Activated T-cell treated with anti-CD3 and anti-CD28 coated beads, Interleukin-2, amount 50 U/mL, for 4 hours (primary cell): ENCODE data around the gene FGFRL1. TPM values are rescaled to one million over a fixed set of nuclear protein-coding genes. Genes with fewer than 3 reads are reported as not detected.

Experiments
- ATAC-seq, 2 donors: fragments of 200-7000 bp; cut with Tn5 transposase; one replicate each; pipeline ENCODE4 v1.10.0; 2021
- DNase-seq: peaks from one replicate; pipeline ENCODE4 v3.0.0-alpha.2; 2020
- H3K27me3 Mint-ChIP-seq: one replicate; pipeline ENCODE4 v1.8.0; 2021; ENCODE audit warnings: low read depth, mixed read lengths
- H3K36me3 Mint-ChIP-seq: one replicate; pipeline ENCODE4 v1.8.0; 2022; ENCODE audit warnings: mixed read lengths; ENCODE audit not compliant: insufficient read depth
- H3K4me1 Mint-ChIP-seq: one replicate; pipeline ENCODE4 v1.8.0; 2021; ENCODE audit warnings: low read depth, mixed read lengths
- H3K4me3 Mint-ChIP-seq: one replicate; pipeline ENCODE4 v1.8.0; 2021; ENCODE audit warnings: mild to moderate bottlenecking, moderate library complexity, mixed read lengths
- H3K9me3 Mint-ChIP-seq: one replicate; pipeline ENCODE4 v1.8.0; 2021; ENCODE audit warnings: mixed read lengths
- total RNA-seq, 3 donors: library from RNA; stranded (reverse); gene quantifications; one replicate each; pipeline ENCODE4 v1.2.1, GENCODE V29; 2021

FGFRL1 gene
- total RNA-seq, 3 donors from 2014 or later: 20.4 to 29.6 (median 20.6) TPM

- no peak for DNase-seq
- ATAC-seq: no peak
- no peaks in the 10 kb centered on the region for H3K27me3 Mint-ChIP-seq
- H3K36me3 Mint-ChIP-seq: peaks cover 2% of the 10 kb centered on the region
- peaks cover 5% of the 10 kb centered on the region for H3K4me1 Mint-ChIP-seq
- no peaks in the 10 kb centered on the region for H3K9me3 Mint-ChIP-seq
- H3K4me3 Mint-ChIP-seq: no peak overlapping the region
Observed at GRCh38 chr4:1027915-1028238, 16.5 kb downstream of the FGFRL1 start.

DNA sequence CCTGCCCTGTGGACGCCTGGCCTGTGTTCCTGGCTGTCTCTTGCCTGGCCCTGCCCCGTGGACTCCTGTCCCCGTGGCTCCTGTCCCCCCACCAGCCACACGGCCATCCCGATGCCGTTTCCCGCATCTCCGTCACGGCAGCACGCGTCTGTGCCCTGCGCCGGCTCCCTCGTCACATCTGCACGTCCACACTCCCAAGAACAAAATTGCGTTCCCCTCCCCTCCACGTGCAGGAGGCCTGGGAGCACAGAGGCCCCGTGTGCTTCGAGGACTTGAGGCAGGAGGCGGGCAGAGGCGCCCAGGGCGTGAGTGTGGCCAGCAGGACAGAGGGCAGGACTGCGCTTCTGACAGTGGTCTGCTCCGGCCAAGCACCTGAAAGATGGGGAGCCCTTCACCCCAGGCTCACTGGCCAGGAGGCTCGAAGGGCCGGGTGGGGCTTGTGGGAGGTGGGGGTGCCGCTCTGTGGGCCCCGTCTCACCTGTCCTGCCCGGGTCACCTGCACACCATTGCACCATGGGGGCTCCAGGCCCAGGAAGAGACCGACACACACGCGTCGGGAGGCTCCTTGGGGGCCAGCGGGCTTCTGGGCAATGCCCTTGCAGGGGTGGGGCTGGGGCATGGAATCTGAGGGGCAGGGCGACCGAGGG lies 17.3 kb downstream of the FGFRL1 start:
- ATAC-seq (no peak), DNase-seq (no peak)
- Mint-ChIP-seq H3K4me3 (no peak overlapping the region), H3K9me3 (no peaks in the 10 kb centered on the region), H3K27me3 (no peaks in the 10 kb centered on the region), H3K36me3 (peaks cover 2% of the 10 kb centered on the region), H3K4me1 (peaks cover 5% of the 10 kb centered on the region)

GRCh38 chr4:1029529-1029928 lies 18.1 kb downstream of the FGFRL1 start:
- Mint-ChIP-seq H3K4me3 (no peak overlapping the region), H3K4me1 (peaks cover 5% of the 10 kb centered on the region), H3K36me3 (peaks cover 2% of the 10 kb centered on the region), H3K9me3 (no peaks in the 10 kb centered on the region), H3K27me3 (no peaks in the 10 kb centered on the region)
- ATAC-seq: no peak
- DNase-seq: no peak

GRCh38 chr4:1030031-1030430 lies 18.6 kb downstream of the FGFRL1 start:
- H3K36me3 Mint-ChIP-seq: peaks cover 2% of the 10 kb centered on the region
- peaks cover 5% of the 10 kb centered on the region for H3K4me1 Mint-ChIP-seq
- H3K4me3 Mint-ChIP-seq: no peak overlapping the region
- H3K9me3 Mint-ChIP-seq: no peaks in the 10 kb centered on the region
- DNase-seq (no peak), ATAC-seq (no peak)
- H3K27me3 Mint-ChIP-seq: no peaks in the 10 kb centered on the region

- Mint-ChIP-seq H3K4me3 (no peak overlapping the region), H3K4me1 (peaks cover 5% of the 10 kb centered on the region)
- no peak for ATAC-seq
Observed at GRCh38 chr4:1030559-1030958, 19.1 kb downstream of the FGFRL1 start.

GRCh38 chr4:1031346-1031745 lies 19.9 kb downstream of the FGFRL1 start:
- Mint-ChIP-seq H3K36me3 (no peaks in the 10 kb centered on the region), H3K4me3 (no peak overlapping the region), H3K27me3 (no peaks in the 10 kb centered on the region), H3K9me3 (no peaks in the 10 kb centered on the region), H3K4me1 (no peaks in the 10 kb centered on the region)
- ATAC-seq (no peak), DNase-seq (no peak)

More at GRCh38 chr4:1030559-1030958, 19.1 kb downstream of the FGFRL1 start:
- H3K27me3 Mint-ChIP-seq: no peaks in the 10 kb centered on the region
- no peaks in the 10 kb centered on the region for H3K9me3 Mint-ChIP-seq
- no peak for DNase-seq
- no peaks in the 10 kb centered on the region for H3K36me3 Mint-ChIP-seq

DNA sequence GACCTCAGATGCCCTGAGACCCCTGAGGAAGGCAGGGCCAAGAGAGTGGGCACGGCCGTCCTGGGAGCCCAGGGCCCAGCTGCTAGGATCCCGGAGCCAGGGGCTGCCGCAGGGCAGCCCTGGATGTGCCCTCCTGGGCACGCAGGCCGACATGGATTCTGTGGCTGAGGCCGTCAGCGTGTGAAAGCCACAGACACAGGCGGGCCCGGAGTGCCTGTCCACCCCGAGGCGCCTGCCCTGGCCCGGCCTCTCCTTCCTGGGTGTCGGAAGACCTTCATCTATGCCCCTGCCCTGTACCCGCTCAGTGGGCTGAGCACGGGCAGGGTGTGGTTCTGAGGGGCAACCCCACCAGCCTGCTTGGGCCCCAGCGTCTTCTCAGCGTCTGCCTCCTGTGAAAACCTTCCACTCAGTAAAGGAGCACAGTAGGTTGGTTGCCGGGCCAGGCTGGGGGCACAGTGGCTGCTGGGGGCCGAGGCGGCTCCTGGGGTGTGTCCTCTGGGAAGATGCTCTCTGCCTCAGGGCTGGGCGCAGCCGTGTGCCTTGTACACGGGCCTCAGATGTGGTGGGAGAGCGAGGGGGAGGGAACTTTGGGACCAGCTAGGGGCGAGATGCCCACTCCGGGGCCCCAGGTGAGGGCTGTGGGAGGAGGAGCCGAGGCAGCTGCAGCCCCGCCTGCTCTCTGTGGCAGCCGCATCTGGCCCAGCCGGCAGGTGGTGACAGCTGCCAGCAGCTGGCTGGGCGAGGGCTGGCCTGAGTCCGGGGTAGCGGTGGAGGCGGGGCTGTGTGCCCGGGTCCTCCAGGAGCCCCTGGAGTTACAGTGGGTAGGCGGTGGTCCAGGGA lies 20.8 kb downstream of the FGFRL1 start:
- Mint-ChIP-seq H3K9me3 (no peaks in the 10 kb centered on the region), H3K36me3 (no peaks in the 10 kb centered on the region), H3K4me3 (no peak overlapping the region), H3K27me3 (no peaks in the 10 kb centered on the region), H3K4me1 (no peaks in the 10 kb centered on the region)
- DNase-seq (no peak), ATAC-seq (no peak)

DNA sequence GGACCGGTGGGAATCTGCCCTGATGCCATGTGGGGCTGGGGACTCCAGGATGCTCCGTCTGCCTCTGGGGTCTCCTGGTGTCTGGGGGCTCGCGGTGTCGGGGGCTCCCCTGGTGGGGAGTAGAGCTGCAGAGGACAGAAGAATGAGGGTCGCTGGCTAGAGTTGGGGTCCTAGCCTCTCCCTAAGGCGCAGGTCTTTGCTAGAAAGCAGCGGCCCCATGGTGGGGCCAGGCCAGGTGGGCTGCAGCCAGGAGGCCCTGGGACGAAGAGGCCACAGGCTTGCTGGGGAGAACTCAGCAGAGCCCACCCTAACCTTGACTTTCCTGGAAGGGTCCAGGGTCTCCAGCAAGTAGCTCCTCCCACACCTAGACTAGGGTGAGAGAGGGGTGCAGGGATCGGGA lies 21.4 kb downstream of the FGFRL1 start:
- Mint-ChIP-seq H3K9me3 (no peaks in the 10 kb centered on the region), H3K4me1 (no peaks in the 10 kb centered on the region), H3K4me3 (no peak overlapping the region), H3K36me3 (no peaks in the 10 kb centered on the region), H3K27me3 (no peaks in the 10 kb centered on the region)
- DNase-seq (no peak), ATAC-seq (no peak)

DNA sequence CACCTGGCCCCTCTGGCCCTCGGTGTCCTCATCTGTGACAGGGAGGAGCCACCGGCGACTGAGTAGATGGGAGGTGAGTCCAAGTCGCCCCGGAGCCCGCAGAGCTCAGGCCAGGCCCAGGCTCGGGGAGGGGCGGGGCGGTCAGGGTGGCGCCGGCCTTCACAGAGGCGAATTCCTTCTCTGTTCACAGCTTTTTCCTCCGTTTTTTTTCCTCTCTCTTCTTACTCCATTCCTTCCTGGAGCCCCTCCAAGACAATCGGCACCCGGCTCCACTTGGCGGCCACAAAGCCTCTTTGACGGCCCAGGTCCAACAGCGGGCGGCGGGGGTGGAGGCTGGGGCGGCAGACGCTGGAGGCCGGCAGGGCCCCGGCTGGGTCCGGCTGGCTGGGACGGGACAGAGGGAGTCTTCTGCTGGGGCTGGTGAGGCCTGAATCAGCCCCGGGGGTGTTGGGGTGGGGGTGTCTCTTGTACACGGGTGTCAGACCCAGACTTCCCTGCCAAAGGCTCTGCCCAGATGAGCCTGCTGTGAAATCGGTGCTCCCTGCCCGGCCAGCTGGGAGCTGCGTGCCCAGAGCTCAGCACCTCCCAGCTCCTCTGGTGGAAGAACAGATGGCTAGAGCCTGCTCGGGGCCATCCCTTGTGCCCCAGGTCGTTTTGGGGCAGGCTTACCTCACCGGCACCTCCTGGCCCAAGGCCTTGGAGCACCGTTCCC lies 22.6 kb downstream of the FGFRL1 start:
- H3K4me3 Mint-ChIP-seq: no peak overlapping the region
- ATAC-seq (no peak), DNase-seq (no peak)
- H3K36me3 Mint-ChIP-seq: no peaks in the 10 kb centered on the region
- no peaks in the 10 kb centered on the region for H3K9me3 Mint-ChIP-seq
- H3K27me3 Mint-ChIP-seq: no peaks in the 10 kb centered on the region
- H3K4me1 Mint-ChIP-seq: no peaks in the 10 kb centered on the region

- Mint-ChIP-seq H3K4me3 (no peak overlapping the region), H3K4me1 (no peaks in the 10 kb centered on the region), H3K27me3 (peaks cover 1% of the 10 kb centered on the region), H3K36me3 (no peaks in the 10 kb centered on the region), H3K9me3 (no peaks in the 10 kb centered on the region)
- ATAC-seq: no peak
- DNase-seq: no peak
Observed at GRCh38 chr4:1035510-1035909, 24.1 kb downstream of the FGFRL1 start.

DNA sequence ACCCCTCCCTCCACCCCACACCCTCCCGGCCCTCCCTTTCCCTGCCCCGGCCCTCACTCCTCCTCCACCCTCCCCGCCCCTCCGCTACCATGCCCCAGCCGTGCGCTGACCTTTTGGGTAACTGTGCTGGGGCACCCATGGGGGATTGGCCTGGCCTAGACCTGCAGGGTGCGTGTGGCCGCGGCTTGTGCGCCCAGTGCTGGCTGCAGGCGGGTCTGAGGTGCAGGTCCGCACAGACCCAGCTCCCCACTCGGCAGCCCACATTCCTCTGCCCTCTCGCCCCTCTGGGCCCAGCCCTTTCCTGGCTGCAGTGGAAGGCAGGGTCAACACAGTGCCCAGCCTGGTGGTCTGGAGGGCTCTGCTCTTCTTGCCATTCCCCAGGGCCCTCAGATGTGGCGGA lies 24.7 kb downstream of the FGFRL1 start:
- DNase-seq: no peak
- ATAC-seq: no peak
- Mint-ChIP-seq H3K36me3 (no peaks in the 10 kb centered on the region), H3K4me3 (no peak overlapping the region), H3K9me3 (no peaks in the 10 kb centered on the region), H3K27me3 (peaks cover 1% of the 10 kb centered on the region), H3K4me1 (no peaks in the 10 kb centered on the region)

DNA sequence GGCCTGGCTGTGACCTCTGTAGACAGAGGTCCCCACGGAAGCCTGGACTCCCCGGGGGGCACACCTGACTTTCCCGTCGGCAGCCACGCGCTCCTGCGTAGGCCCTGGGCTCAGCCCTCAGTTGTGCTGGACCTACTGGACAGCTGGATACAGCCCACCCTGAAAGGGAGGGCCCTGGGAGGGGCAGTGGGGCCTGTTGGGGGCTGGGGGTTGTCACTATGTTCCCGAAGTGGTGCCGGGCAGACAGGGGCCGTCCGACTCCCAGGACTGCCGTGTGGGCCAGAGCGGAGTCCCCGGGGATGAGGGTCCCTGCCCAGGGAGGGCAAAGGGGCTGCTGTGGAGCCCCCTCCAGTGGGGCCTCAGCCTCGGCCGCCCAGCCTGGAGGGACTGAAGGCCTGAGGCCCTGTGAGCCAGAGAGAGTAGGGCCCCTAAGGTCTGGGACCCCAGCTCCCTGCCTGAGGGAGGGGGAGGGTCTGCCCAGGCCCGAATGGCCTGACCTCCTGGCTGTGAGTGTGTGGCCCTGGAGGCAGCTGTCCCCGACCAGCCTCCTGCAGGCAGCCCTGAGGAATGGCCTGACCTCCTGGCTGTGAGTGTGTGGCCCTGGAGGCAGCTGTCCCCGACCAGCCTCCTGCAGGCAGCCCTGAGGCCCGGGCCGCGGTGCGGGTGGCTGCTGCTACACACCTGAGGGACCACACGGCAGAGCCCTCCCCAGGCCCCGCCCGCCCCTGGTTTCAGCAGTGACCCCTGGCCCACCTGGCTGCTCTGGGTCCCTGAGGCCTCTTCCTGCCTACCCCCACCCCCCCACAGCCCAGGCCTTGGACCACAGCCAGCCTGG lies 25.8 kb downstream of the FGFRL1 start:
- Mint-ChIP-seq H3K4me1 (peaks cover 3% of the 10 kb centered on the region), H3K36me3 (no peaks in the 10 kb centered on the region)
- no peak for ATAC-seq

GRCh38 chr4:1038948-1039492 lies 27.6 kb downstream of the FGFRL1 start:
- no peaks in the 10 kb centered on the region for H3K9me3 Mint-ChIP-seq
- DNase-seq: no peak
- peaks cover 6% of the 10 kb centered on the region for H3K4me1 Mint-ChIP-seq
- no peaks in the 10 kb centered on the region for H3K36me3 Mint-ChIP-seq
- no peak overlapping the region for H3K4me3 Mint-ChIP-seq
- peaks cover 4% of the 10 kb centered on the region for H3K27me3 Mint-ChIP-seq
- no peak for ATAC-seq

More for the DNA sequence above, 25.8 kb downstream of the FGFRL1 start:
- H3K27me3 Mint-ChIP-seq: peaks cover 1% of the 10 kb centered on the region
- H3K4me3 Mint-ChIP-seq: no peak overlapping the region
- no peaks in the 10 kb centered on the region for H3K9me3 Mint-ChIP-seq
- DNase-seq: no peak
